PC-3 (cell line): Measurements from ENCODE around the gene CARHSP1.

Experiments
- EZH2 ChIP-seq: fragments of 300-600 bp; sonication (generic); IDR thresholded peaks from one replicate; pipeline ENCODE4 v1.6.1; 2017; ENCODE audit warnings: antibody characterized with exemption, mild to moderate bottlenecking, low read length; ENCODE audit not compliant: unreplicated experiment
- EZH2phosphoT487 ChIP-seq: fragments of 300-600 bp; sonication (generic); IDR thresholded peaks from 2 replicates; pipeline ENCODE4 v1.6.1; 2018; ENCODE audit warnings: mild to moderate bottlenecking, antibody characterized with exemption, low read length, borderline replicate concordance
- TF ChIP-seq, protein P1 (sequence below): fragments of 300-600 bp; sonication (generic); conservative IDR thresholded peaks from 2 replicates; pipeline ENCODE4 v1.5.1; 2017; ENCODE audit warnings: antibody characterized with exemption, low read depth, mild to moderate bottlenecking, low read length

- TF ChIP-seq, protein P1, sequence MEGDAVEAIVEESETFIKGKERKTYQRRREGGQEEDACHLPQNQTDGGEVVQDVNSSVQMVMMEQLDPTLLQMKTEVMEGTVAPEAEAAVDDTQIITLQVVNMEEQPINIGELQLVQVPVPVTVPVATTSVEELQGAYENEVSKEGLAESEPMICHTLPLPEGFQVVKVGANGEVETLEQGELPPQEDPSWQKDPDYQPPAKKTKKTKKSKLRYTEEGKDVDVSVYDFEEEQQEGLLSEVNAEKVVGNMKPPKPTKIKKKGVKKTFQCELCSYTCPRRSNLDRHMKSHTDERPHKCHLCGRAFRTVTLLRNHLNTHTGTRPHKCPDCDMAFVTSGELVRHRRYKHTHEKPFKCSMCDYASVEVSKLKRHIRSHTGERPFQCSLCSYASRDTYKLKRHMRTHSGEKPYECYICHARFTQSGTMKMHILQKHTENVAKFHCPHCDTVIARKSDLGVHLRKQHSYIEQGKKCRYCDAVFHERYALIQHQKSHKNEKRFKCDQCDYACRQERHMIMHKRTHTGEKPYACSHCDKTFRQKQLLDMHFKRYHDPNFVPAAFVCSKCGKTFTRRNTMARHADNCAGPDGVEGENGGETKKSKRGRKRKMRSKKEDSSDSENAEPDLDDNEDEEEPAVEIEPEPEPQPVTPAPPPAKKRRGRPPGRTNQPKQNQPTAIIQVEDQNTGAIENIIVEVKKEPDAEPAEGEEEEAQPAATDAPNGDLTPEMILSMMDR, result no peak
- TF ChIP-seq EZH2 (no peak), EZH2phosphoT487 (no peak)
Observed at GRCh38 chr16:8861563-8862308, 7.1 kb downstream of the CARHSP1 start.
